ENCODE results near the gene SLC16A13. TPM values are rescaled to one million over a fixed set of nuclear protein-coding genes. Genes with fewer than 3 reads are reported as not detected.
A peak's percentile ranks its signal among the peaks of the same experiment; 100 is the strongest.

The SLC16A13 gene
- total RNA-seq, 1 donor from 2014 or later = 10.1 TPM

- no peak for TF ChIP-seq CTCF (IDR thresholded peaks at IDR 0.05)
- Histone ChIP-seq H3K4me3 (peak within 1 kb of the TSS; percentile 19), H3K4me1 (peaks cover 3% of the 10 kb centered on the region), H3K9me3 (no peaks in the 10 kb centered on the region), H3K27me3 (no peaks in the 10 kb centered on the region), H3K36me3 (peaks cover 10% of the 10 kb centered on the region), H3K27ac (no peak within 1 kb of the TSS)
- ATAC-seq = peak; percentile 74
- no peak for DNase-seq
- intact Hi-C loops (cut with DNase I) = no loop called here
Observed at GRCh38 chr17:6995500-6996255, 40.1 kb upstream of the SLC16A13 start, which contains the start of gene ALOX12. Gene ALOX12, plus strand, starts transcription at chr17:6996049. Its CDS starts 69 bp downstream, at chr17:6996118.

GRCh38 chr17:6996256-6997011 lies 39.4 kb upstream of the SLC16A13 start:
- Histone ChIP-seq H3K4me3 (no peak overlapping the region), H3K9me3 (no peaks in the 10 kb centered on the region), H3K36me3 (peaks cover 17% of the 10 kb centered on the region), H3K4me1 (peaks cover 3% of the 10 kb centered on the region), H3K27me3 (no peaks in the 10 kb centered on the region), H3K27ac (no peak overlapping the region)
- no peak for TF ChIP-seq CTCF (IDR thresholded peaks at IDR 0.05)
- ATAC-seq (peak; percentile 4), DNase-seq (no peak)
- intact Hi-C loops (cut with DNase I) = no loop called here

- no peak for ATAC-seq
- intact Hi-C loops (cut with DNase I) = no loop called here
- Histone ChIP-seq H3K27ac (no peak overlapping the region), H3K4me3 (no peak overlapping the region), H3K4me1 (peaks cover 3% of the 10 kb centered on the region), H3K36me3 (peaks cover 25% of the 10 kb centered on the region), H3K27me3 (no peaks in the 10 kb centered on the region), H3K9me3 (no peaks in the 10 kb centered on the region)
- DNase-seq = no peak
- TF ChIP-seq CTCF (IDR thresholded peaks at IDR 0.05) = no peak
Observed at GRCh38 chr17:6997171-6997570, 38.6 kb upstream of the SLC16A13 start.

DNA sequence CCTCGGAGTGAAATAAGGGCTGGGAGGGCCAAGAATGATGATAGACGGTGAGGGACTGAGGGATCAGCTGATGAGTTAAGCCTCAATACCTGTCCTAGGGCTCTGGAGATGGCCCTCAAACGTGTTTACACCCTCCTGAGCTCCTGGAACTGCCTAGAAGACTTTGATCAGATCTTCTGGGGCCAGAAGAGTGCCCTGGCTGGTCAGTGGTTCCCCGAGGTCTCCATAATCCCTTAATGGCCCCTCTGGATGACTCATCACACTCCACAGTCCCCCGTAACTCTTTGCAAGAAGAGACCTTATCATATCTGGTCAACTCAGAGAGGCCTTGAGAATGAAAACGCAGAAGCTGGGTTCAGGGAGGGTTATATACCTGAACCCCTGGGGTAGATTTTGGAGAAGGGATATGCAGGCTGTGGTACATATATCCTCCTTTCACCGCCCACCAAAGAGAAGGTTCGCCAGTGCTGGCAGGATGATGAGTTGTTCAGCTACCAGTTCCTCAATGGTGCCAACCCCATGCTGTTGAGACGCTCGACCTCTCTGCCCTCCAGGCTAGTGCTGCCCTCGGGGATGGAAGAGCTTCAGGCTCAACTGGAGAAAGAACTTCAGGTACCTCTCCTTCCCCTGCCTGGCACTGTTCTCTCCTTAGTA lies 36.8 kb upstream of the SLC16A13 start:
- no peaks in the 10 kb centered on the region for H3K27me3 ChIP-seq
- H3K27ac ChIP-seq = no peak overlapping the region
- DNase-seq (no peak), ATAC-seq (no peak)
- H3K4me1 ChIP-seq = peaks cover 3% of the 10 kb centered on the region
- H3K36me3 ChIP-seq = peaks cover 36% of the 10 kb centered on the region
- no peaks in the 10 kb centered on the region for H3K9me3 ChIP-seq
- H3K4me3 ChIP-seq = no peak overlapping the region
- intact Hi-C loops (cut with DNase I) = no loop called here
- no peak for TF ChIP-seq CTCF (IDR thresholded peaks at IDR 0.05)

GRCh38 chr17:7001318-7001961 lies 34.4 kb upstream of the SLC16A13 start:
- no peak for DNase-seq
- H3K4me1 ChIP-seq = no peaks in the 10 kb centered on the region
- no peak for ATAC-seq
- no peak overlapping the region for H3K27ac ChIP-seq
- no peak overlapping the region for H3K4me3 ChIP-seq
- no peaks in the 10 kb centered on the region for H3K27me3 ChIP-seq
- intact Hi-C loops (cut with DNase I) = no loop called here
- peaks cover 39% of the 10 kb centered on the region for H3K36me3 ChIP-seq
- TF ChIP-seq CTCF (IDR thresholded peaks at IDR 0.05) = peak; percentile 38
- no peaks in the 10 kb centered on the region for H3K9me3 ChIP-seq

Data from upper lobe of right lung (tissue), 1 donor.